SK-N-SH (cell line): ENCODE results near the gene FRK. TPM values are rescaled to one million over a fixed set of nuclear protein-coding genes. Genes with fewer than 3 reads are reported as not detected.
"Not testable (repeated sequence)": the region's sequence is repeated elsewhere in the genome, so short reads cannot be mapped to it uniquely, and the experiment has no call there.

ENCODE experiments used
- CTCF ChIA-PET: fragments of 300-600, 350-600 bp; formaldehyde crosslinking; extraction: SDS; loops from one replicate; lab custom pipeline; 2021; lab: Yijun Ruan, JAX
- POLR2A ChIA-PET: fragments of 350-600 bp; sonication (Branson Sonifier 250); formaldehyde crosslinking; extraction: SDS; loops from one replicate; lab custom pipeline; 2020; ENCODE audit warnings: antibody characterized with exemption, inconsistent platforms; lab: Yijun Ruan, JAX
- DNase-seq: peaks from one replicate; pipeline ENCODE4 v3.0.0; 2012
- H2AFZ ChIP-seq: fragments of 200-600 bp; sonication (generic); 2 replicates; pipeline ENCODE4 v1.8.1; 2016; ENCODE audit warnings: antibody characterized with exemption, mild to moderate bottlenecking, low read depth
- H3F3A ChIP-seq: fragments of 200-600 bp; sonication (generic); replicated peaks from 2 replicates; pipeline ENCODE3; 2016; ENCODE audit warnings: antibody characterized with exemption, mild to moderate bottlenecking; ENCODE audit not compliant: insufficient read depth
- H3K27ac ChIP-seq, 2 experiments: fragments of 200-500 bp in 1 of 2; fragments of 200-600 bp in 1 of 2; sonication (Bioruptor generic) in 1 of 2; sonication (generic), shearing (Covaris generic) in 1 of 2; 2 replicates each; pipeline versions ENCODE4 v1.5.1 to v1.6.1; 2014 to 2016; ENCODE audit warnings: low read depth in 2 of 2, inconsistent platforms in 1 of 2, low read length in 1 of 2, mild to moderate bottlenecking in 1 of 2, mixed read lengths in 1 of 2
- H3K27me3 ChIP-seq: fragments of 200-600 bp; sonication (generic), shearing (Covaris generic); 2 replicates; pipeline ENCODE4 v1.6.1; 2016; ENCODE audit warnings: mixed run types; ENCODE audit not compliant: insufficient read depth
- H3K36me3 ChIP-seq, 2 experiments: fragments of 200-500 bp in 1 of 2; fragments of 200-600 bp in 1 of 2; sonication (Bioruptor generic) in 1 of 2; sonication (generic) in 1 of 2; replicated peaks in 1 of 2; 2 replicates each; pipeline versions ENCODE3 to v1.5.1; 2014 to 2016; ENCODE audit warnings: low read length in 1 of 2, mild to moderate bottlenecking in 1 of 2; ENCODE audit not compliant: insufficient read depth in 2 of 2, control insufficient read depth in 1 of 2
- H3K4me1 ChIP-seq, 2 experiments: fragments of 200-500 bp in 1 of 2; fragments of 200-600 bp in 1 of 2; sonication (Bioruptor generic) in 1 of 2; sonication (generic), shearing (Covaris generic) in 1 of 2; 2 replicates each; pipeline versions ENCODE4 v1.5.1 to v1.6.1; 2014 to 2016; ENCODE audit warnings: low read depth in 1 of 2, low read length in 1 of 2, mixed run types in 1 of 2; ENCODE audit not compliant: insufficient read depth in 2 of 2, control insufficient read depth in 1 of 2
- H3K4me2 ChIP-seq: fragments of 200-600 bp; sonication (generic), shearing (Covaris generic); 2 replicates; pipeline ENCODE4 v1.6.1; 2017; ENCODE audit warnings: mixed run types
- H3K4me3 ChIP-seq, 2 experiments: fragments of 200-500 bp in 1 of 2; fragments of 200-600 bp in 1 of 2; sonication (Bioruptor generic) in 1 of 2; sonication (generic), shearing (Covaris generic) in 1 of 2; 2 replicates each; pipeline versions ENCODE4 v1.5.1 to v1.8.1; 2014 to 2016; ENCODE audit warnings: low read depth in 2 of 2, inconsistent platforms in 1 of 2, low read length in 1 of 2, mild to moderate bottlenecking in 1 of 2, mixed read lengths in 1 of 2, moderate library complexity in 1 of 2
- H3K79me2 ChIP-seq: fragments of 200-600 bp; sonication (generic); 2 replicates; pipeline ENCODE4 v1.8.1; 2017; ENCODE audit warnings: mild to moderate bottlenecking; ENCODE audit not compliant: insufficient read depth
- H3K9ac ChIP-seq: fragments of 200-600 bp; sonication (generic); 2 replicates; pipeline ENCODE4 v1.6.1; 2017; ENCODE audit warnings: mixed run types
- H3K9me2 ChIP-seq: fragments of 200-600 bp; sonication (generic); 2 replicates; pipeline ENCODE4 v1.6.1; 2017; ENCODE audit warnings: mixed run types
- H3K9me3 ChIP-seq: fragments of 200-600 bp; sonication (generic); 2 replicates; pipeline ENCODE4 v1.6.1; 2017; ENCODE audit warnings: mixed run types, mild to moderate bottlenecking, moderate library complexity
- H4K20me1 ChIP-seq: fragments of 200-600 bp; sonication (generic); 2 replicates; pipeline ENCODE4 v1.6.1; 2017; ENCODE audit warnings: mild to moderate bottlenecking, mixed run types; ENCODE audit not compliant: insufficient read depth
- CTCF ChIP-seq: fragments of 200-600 bp; sonication (generic); IDR thresholded peaks from 2 replicates; pipeline ENCODE4 v1.6.1; 2017; ENCODE audit warnings: antibody characterized with exemption, mild to moderate bottlenecking, moderate library complexity
- ELF1 ChIP-seq: IDR thresholded peaks from 2 replicates; pipeline ENCODE4 v1.4.0; 2012
- FOSL2 ChIP-seq: IDR thresholded peaks from 2 replicates; pipeline ENCODE4 v1.4.0; 2012; ENCODE audit warnings: low read depth, mild to moderate bottlenecking, moderate library complexity, borderline replicate concordance
- JUND ChIP-seq: IDR thresholded peaks from 2 replicates; pipeline ENCODE4 v1.4.0; 2012
- NRF1 ChIP-seq: IDR thresholded peaks from 2 replicates; pipeline ENCODE4 v1.6.1; 2012; ENCODE audit warnings: low read depth, mild to moderate bottlenecking, low read length
- POLR2AphosphoS5 ChIP-seq: IDR thresholded peaks from 2 replicates; pipeline ENCODE4 v1.6.1; 2012; ENCODE audit warnings: low read depth, low read length
- RFX5 ChIP-seq: IDR thresholded peaks from 2 replicates; pipeline ENCODE4 v1.6.1; 2012; ENCODE audit warnings: mild to moderate bottlenecking, improper control_type of control experiment, low read length
- TCF12 ChIP-seq: IDR thresholded peaks from 2 replicates; pipeline ENCODE4 v1.4.0; 2012
- USF2 ChIP-seq: fragments of 150-350 bp; IDR thresholded peaks from 2 replicates; pipeline ENCODE4 v1.6.1; 2017; ENCODE audit warnings: antibody characterized with exemption, low read length, low read depth, borderline replicate concordance
- WGBS: methylation state at CpG from one replicate; pipeline ENCODE4 v1.1.6; 2017; ENCODE audit warnings: low lambda C conversion rate; 5-methylcytosine and 5-hydroxymethylcytosine counted together
- polyA plus RNA-seq, 3 experiments: library from polyadenylated mRNA; depleted of rRNA; stranded (reverse); fragments of >200 nt; gene quantifications; 2 replicates each; pipeline ENCODE4 v1.2.3, GENCODE V29; 2012
- TF ChIP-seq, protein P1 (sequence below): fragments of 150-350 bp; IDR thresholded peaks from 2 replicates; pipeline ENCODE4 v1.6.1; 2016; ENCODE audit warnings: mild to moderate bottlenecking, low read depth, low read length

Gene FRK
- polyA plus RNA-seq, 1 of the 3 experiments (the other 2 are of a cell fraction): under 0.01 TPM

DNA sequence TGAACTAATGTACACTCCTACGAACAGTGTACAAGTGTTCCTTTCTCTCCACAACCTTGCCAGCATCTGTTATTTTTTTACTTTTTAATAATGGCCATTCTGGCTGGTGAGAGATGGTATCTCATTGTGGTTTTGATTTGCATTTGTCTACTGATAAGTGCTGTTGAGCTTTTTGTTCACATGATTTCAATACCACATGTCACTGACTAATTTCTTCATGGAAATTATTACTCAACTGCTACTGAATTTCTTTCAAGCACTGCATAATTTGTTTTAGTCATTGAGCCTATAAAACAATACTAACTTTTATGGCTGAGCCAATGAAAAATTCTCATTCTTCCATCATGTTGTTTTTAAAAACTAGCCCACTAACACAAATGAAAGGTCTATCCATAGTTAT lies 115.4 kb downstream of the FRK start:
- WGBS: 22% methylated on average over 1 of the region's 1 CpG
- POLR2A ChIA-PET: no interaction called here
- DNase-seq: no peak

DNA sequence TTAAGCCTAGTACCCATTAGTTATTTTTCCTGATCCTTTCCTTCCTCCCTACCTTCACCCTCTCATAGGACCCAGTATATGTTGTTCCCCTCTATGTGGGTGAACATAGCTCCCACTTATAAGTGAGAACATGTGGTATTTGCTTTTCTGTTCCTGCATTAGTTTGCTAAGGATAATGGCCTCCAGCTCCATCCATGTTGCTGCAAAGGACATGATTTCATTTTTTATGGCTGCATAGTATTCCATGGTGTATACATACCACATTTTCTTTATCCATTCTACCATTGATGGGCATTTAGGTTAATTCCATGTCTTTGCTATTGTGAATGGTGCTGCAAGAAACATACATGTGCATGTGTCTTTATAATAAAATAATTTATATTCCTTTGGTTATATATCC lies 115.9 kb downstream of the FRK start:
- H3K27ac ChIP-seq, H3K9ac ChIP-seq, H3K79me2 ChIP-seq, H3K9me2 ChIP-seq, H3K4me1 ChIP-seq, H3K4me2 ChIP-seq, CTCF ChIA-PET, H3K27me3 ChIP-seq, H3K36me3 ChIP-seq, H3K9me3 ChIP-seq, H2AFZ ChIP-seq, H3K4me3 ChIP-seq, DNase-seq, H3F3A ChIP-seq, H4K20me1 ChIP-seq: not testable (repeated sequence)
- POLR2A ChIA-PET: interaction anchor here (0.6 kb wide), 1 partner anchor 139 kb away, joined by 3 read pairs; no protein-coding TSS in a partner anchor

More for the DNA sequence above, 115.4 kb downstream of the FRK start:
- Histone ChIP-seq H3K9ac (no peak overlapping the region), H2AFZ (no peak overlapping the region), H4K20me1 (no peaks in the 10 kb centered on the region), H3K27ac (no peak overlapping the region), H3F3A (no peaks in the 10 kb centered on the region), H3K4me2 (no peak overlapping the region), H3K4me1 (no peaks in the 10 kb centered on the region), H3K36me3 (no peaks in the 10 kb centered on the region), H3K27me3 (no peaks in the 10 kb centered on the region), H3K4me3 (no peak overlapping the region), H3K9me3 (no peaks in the 10 kb centered on the region), H3K9me2 (no peaks in the 10 kb centered on the region), H3K79me2 (no peaks in the 10 kb centered on the region)
- CTCF ChIA-PET: no interaction called here
- TF ChIP-seq JUND (no peak), POLR2AphosphoS5 (no peak), ELF1 (no peak), USF2 (no peak), RFX5 (no peak), TCF12 (no peak), CTCF (no peak), NRF1 (no peak), FOSL2 (no peak)
- TF ChIP-seq, protein P1, sequence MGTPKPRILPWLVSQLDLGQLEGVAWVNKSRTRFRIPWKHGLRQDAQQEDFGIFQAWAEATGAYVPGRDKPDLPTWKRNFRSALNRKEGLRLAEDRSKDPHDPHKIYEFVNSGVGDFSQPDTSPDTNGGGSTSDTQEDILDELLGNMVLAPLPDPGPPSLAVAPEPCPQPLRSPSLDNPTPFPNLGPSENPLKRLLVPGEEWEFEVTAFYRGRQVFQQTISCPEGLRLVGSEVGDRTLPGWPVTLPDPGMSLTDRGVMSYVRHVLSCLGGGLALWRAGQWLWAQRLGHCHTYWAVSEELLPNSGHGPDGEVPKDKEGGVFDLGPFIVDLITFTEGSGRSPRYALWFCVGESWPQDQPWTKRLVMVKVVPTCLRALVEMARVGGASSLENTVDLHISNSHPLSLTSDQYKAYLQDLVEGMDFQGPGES: no peak

GRCh38 chr6:115937502-115937901 lies 123.2 kb downstream of the FRK start:
- H4K20me1 ChIP-seq, H3K9me3 ChIP-seq, H3K9ac ChIP-seq, H3K4me3 ChIP-seq, H3K79me2 ChIP-seq, H3K36me3 ChIP-seq, H2AFZ ChIP-seq, H3K27ac ChIP-seq, H3K9me2 ChIP-seq, POLR2A ChIA-PET, H3K27me3 ChIP-seq, H3K4me1 ChIP-seq, H3F3A ChIP-seq, DNase-seq, H3K4me2 ChIP-seq: not testable (repeated sequence)
- CTCF ChIA-PET: interaction anchor here (0.7 kb wide), 1 partner anchor 87 kb away, joined by 3 read pairs; no protein-coding TSS in a partner anchor
- 45% methylated on average over 2 of the region's 2 CpGs for WGBS
